Activated CD8-positive, alpha-beta memory T cell treated with anti-CD3 and anti-CD28 coated beads, Interleukin-2, amount 50 U/mL, for 4 hours (primary cell): ENCODE results near the gene SLAMF9.

Source experiments
- DNase-seq: peaks from one replicate; pipeline ENCODE4 v3.0.0-alpha.2; 2020

SLAMF9 gene

DNA sequence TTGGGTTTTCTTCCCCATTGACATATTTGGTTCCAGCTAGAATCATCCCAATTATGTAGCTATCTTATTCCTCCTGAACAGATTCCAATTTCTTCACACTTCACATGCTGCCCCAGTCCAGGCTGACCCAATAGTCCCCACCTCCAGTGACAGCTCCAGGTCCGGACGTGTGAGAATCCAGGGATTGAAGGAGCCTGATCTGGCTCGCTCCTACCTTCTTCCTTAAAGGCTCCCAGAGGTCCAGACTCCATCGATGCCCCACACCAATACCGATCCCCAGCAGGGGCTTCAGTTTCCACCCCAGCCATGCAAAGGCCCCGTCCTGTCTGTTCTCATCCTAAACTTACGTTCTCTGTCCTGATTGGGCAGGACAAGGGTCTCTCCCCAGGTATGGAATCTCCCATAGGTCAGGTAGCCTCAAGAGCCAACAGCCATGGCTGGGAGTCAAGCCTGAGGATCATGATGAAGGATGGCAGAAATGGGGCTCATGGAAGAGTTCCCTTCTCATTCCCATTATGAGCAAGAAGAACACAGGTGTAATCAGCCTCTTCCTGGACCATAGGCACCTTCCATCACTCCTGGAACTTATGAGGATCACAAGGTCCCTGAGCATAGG lies 20.4 kb upstream of the SLAMF9 start:
- no peak for DNase-seq

DNA sequence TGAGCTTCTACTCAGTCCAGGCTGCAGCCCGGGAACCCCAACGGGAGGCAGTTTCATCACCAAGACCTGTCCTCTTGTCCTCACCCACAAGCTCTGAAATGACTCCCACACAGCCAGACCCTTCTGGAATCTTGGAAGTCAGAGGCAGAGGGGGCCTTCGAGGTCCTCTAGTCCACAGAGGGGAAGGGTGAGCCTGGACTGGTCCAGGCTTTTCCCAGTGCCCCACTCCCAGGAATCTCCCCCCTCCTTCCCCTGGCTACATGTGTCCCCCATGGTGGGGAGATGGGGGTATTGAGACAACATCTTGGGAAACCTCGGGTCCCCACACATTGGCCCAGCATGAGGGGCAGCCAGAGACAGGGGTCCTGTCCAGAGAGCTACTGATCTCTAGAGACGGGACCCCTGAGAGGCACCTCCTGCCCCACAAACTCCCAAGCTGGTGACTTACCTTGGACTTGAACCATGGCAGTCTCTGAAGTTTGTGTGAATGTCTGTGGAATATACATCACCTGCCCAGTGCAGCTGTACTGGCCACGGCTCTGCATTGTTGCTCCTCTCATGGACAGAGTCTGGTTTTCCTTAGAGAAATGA lies 19.4 kb upstream of the SLAMF9 start:
- DNase-seq = no peak

DNA sequence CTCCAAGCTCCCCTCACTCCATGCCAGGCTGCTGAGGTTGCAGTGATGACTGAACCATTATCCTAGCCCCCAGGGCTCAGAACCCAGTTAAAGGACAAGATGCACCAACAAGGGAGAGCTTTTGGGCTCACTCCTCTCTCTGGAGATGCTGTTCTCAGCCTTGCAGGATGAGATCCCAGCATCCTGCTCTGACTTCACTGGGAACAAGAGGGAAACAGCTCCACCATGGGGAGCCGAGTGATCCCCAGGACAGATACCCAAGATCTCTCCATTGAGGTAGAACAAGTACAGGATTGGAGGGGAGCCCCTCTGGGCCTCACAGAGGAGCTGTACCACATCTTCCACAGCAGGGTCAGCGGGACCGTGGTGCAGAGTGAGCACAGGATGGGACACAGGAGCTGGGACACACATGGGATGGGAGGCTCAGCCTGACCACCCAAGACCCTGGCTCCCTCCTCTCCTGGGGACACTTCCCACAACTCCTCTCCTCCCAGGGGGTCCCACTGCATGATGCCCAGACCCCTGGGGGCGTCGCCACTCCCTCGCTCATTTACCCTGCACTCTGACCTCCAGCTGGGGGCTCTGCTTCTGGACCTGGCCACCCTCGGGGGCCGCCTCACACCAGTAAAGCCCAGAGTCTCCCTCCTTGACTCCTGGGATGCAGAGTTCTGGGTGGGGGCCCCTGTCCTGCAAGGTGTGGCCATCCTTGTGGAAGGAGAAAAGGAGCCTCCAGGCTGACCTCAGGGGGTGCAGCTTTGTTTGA lies 18.6 kb upstream of the SLAMF9 start:
- DNase-seq = no peak

- no peak for DNase-seq
Observed at GRCh38 chr1:159970932-159971342, 16.9 kb upstream of the SLAMF9 start.

DNA sequence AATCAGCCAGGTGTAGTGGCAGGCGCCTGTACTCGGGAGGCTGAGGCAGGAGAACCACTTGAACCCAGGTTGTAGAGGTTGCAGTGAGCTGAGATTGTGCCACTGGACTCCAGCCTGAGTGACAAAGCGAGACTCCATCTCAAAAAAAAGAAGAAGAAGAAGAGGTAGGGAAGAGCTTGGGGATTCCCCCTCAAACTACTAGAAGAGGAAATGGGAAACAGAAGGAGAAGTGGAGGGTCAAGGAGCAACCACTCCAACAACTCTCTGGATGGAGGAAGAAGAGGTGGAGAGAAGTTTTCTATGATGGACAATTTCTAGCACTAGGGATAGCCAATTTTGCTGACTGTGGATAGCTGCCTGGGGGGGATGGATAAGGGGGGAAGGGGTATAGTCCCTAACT lies 14.9 kb upstream of the SLAMF9 start:
- DNase-seq = no peak

DNA sequence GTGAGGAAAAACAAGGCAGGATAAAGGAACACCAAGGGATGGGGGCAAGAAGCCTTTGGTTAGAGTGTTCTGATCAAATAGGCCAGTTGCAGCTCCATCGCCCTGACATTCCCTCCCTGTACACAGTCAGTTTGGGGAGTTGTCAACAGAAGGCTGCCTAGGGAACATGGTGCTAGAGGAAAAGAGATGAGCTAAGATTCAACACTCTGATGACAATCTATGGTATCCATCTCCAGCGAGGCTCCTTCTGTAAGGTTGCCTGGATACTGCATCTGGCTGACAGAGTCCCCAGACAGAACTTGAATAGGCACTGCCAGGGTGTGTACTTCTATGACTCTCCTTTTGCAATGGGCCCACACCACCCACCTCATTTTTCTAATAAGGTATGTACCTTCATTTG lies 11.2 kb upstream of the SLAMF9 start:
- no peak for DNase-seq

- DNase-seq = no peak
Observed at GRCh38 chr1:159964144-159964543, 10.1 kb upstream of the SLAMF9 start.

- DNase-seq = no peak
Observed at GRCh38 chr1:159962176-159962575, 8.1 kb upstream of the SLAMF9 start.

- DNase-seq = no peak
Observed at GRCh38 chr1:159961636-159962035, 7.6 kb upstream of the SLAMF9 start.

GRCh38 chr1:159960721-159961381 lies 6.8 kb upstream of the SLAMF9 start:
- DNase-seq = no peak

DNA sequence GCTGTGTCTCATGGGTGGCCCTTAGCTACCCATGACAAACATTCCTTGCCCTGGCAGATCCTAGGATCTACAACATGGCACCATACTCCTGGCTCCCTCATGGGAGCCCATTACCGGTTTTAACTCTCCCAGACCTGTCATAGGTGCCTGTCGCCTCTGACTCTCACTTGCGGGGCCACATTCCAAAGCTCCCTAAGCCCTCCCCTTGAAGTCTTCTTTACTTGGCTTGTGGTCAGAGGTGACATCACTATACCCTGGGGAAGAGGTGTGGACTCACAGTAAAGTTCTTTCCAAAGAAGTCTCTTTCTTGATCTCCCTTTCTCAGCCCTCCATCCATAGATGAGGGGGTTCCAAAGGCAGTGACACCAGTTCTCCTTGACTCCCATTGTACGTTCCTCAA lies 5.4 kb upstream of the SLAMF9 start:
- DNase-seq = no peak

- DNase-seq = no peak
Observed at GRCh38 chr1:159958719-159959380, 4.8 kb upstream of the SLAMF9 start.

DNA sequence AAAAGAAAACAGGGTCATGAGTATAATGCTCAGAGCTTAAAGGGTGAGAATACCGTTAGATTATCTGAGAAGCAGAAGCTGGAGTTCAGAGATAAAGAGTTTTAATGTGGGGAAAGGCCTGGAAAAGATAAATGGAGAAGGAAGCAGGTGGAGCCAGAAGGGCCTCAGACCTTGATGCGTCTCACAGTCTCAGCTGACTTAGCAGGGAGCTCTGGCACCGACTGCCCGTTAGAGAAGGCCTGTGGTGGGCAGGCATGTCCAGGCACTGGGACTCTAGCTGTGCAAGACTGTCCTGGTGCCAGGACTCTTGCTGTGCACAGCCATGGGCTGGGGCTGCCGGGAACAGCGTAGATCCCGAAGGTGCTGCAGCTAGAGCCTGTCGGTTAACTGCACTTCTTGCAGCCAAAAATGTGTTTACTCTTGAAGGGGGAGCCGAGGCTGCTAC lies 3.8 kb upstream of the SLAMF9 start:
- no peak for DNase-seq

DNA sequence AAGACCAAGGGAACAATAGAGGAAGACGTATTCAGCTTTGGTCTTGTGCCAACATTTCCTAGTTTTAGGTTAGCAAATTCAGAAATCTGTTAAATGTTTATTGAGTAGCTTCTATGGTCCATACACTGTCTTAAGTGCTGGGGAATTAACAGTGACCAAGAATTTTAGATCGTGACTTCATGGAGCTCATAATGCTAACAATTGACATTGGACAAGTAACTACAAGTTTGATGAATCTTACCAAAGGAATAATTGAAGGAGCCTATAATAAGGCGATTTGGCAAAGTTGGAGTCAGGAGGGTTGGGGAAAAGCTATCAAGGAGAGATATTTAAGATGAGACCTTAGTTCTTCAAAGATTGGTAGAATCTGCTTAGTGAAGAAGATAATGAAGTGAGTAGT lies 1.4 kb upstream of the SLAMF9 start:
- DNase-seq = no peak

DNA sequence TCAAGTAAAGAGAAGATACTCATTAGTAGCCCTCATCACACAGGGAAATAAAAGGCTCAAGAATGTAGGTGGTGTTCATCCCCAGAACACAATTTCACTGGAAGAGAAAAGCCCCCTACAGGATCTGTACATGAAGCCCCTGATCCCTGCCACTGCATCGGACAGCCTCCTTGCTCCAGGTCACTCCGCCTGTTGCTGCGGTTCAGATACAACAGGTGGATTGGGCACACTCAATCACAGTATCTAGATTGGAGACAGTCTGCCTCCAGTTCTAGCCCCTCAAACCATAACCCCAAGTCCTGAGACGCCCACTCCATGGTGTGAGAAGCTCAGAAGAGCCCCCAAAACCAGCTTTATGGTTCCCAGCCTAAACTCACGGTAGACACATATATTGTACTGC lies 1.1 kb downstream of the SLAMF9 start:
- DNase-seq = no peak

DNA sequence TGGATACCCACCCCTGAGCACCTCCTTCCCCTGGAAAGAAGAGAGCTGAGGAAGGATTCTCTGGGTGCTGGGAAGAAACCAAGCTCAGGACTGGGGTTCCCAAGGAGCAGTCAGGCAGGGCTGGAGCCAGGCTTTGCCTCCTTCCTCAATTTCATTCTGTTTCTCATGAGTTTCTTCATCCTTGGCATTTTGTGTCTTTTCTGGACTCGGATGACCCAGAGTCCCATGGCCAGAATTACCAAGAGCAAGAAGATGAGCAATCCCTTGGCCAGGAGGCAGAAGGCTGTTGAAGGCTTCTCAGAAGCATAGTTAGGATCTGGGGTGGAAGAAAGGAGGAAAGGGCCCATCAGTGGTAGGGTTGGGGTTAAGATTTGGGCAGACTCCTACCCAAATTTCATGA lies 2.5 kb downstream of the SLAMF9 start:
- DNase-seq = no peak

GRCh38 chr1:159951016-159951415 lies 3.0 kb downstream of the SLAMF9 start:
- DNase-seq = no peak

GRCh38 chr1:159949981-159950381 lies 4.1 kb downstream of the SLAMF9 start:
- no peak for DNase-seq

GRCh38 chr1:159949123-159949522 lies 4.9 kb downstream of the SLAMF9 start:
- no peak for DNase-seq

DNA sequence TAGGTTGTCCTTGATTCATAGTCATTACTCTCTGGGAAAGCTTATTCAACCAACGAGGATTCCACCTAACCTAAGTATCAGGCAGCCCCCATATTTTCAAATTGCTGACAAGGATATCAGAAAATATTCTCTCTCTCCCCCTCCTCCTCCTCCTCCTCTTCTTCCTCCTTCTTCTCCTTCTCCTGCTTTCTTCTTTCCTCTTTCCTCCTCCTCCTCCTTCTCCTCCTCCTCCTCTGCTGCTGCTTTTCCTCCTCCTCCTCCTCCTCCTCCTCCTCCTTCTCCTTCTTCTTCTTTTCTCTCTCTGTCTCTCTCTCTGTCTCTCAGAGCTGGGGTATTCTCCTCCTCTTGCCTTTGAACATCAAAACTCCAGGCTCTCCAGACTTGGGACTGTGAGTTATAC lies 6.1 kb downstream of the SLAMF9 start:
- no peak for DNase-seq

DNA sequence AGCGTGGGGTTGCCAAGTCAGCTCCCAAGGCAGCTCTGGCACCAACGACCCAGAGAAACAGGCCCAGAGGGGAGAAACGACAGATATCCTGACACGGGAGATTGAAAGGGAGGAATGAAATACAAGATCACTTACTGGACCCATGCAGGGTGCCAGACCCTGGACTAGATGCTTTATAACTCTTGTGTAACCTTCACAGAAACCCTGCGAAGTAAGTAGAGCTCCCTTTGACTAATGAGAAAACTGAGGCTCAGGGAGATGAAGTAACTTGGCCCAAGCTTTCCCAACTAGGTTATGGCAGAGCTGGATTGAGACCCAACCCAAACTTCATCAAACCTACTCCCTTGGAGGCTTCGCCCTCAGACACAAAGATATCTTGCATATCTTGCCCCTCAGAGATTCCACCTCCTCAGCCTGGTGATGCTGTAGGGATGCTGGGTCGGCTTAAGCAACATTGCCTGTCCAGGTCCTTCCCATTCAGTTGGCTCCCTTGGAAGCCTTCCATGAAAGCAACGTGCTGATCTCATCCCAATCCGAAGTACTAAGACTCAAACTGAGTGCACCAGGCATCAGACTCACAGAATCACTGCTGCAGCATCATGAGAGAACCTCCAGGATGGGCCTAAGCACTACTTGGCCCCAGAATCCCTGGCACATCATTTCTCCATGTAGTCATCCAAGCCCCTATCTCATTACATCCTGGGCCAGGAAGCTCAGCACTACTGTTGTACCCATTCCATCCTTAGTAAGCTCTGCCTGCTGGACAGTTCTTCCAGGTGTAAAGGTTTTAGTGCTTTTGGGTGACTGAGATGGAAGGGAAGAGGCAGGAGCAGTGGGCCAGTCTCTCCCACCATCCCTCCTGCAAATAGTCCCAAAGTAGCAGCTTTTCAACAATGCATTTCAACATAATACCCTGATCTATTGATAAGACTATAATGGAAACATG lies 7.5 kb downstream of the SLAMF9 start:
- no peak for DNase-seq
